HG03066 (cell line): Measurements from ENCODE around the gene OR2W3.

Source experiments
- ATAC-seq: cut with Tn5 transposase; IDR thresholded peaks from one replicate; pipeline ENCODE4 v1.9.1; 2021; ENCODE audit warnings: low read depth; ENCODE audit not compliant: unreplicated experiment

OR2W3 gene

GRCh38 chr1:247895163-247895637, at the start of gene OR2W3:
TSS of gene OR2W3 (plus strand) at chr1:247895587. CDS start at chr1:247895587, 0 bp downstream.
- ATAC-seq = no peak

GRCh38 chr1:247845693-247846017, 49.7 kb upstream of the OR2W3 start:
- ATAC-seq = no peak

GRCh38 chr1:247848346-247848745, 47.0 kb upstream of the OR2W3 start:
- no peak for ATAC-seq

GRCh38 chr1:247849616-247850015, 45.8 kb upstream of the OR2W3 start:
- ATAC-seq = no peak

- no peak for ATAC-seq
Observed at GRCh38 chr1:247854899-247855545, 40.4 kb upstream of the OR2W3 start.

GRCh38 chr1:247855911-247856310, 39.5 kb upstream of the OR2W3 start:
- ATAC-seq = no peak

GRCh38 chr1:247857069-247857984, 38.1 kb upstream of the OR2W3 start, which contains the start of gene TRIM58:
TSS of gene TRIM58 (plus strand) at chr1:247857187. CDS start at chr1:247857247, 60 bp downstream.
- ATAC-seq = no peak

GRCh38 chr1:247857985-247858619, 37.3 kb upstream of the OR2W3 start:
- no peak for ATAC-seq

GRCh38 chr1:247862756-247863155, 32.6 kb upstream of the OR2W3 start:
- no peak for ATAC-seq

GRCh38 chr1:247864644-247865043, 30.7 kb upstream of the OR2W3 start:
- ATAC-seq = no peak

- ATAC-seq = no peak
Observed at GRCh38 chr1:247865416-247865815, 30.0 kb upstream of the OR2W3 start.

GRCh38 chr1:247883346-247883745, 12.0 kb upstream of the OR2W3 start:
- ATAC-seq = no peak

GRCh38 chr1:247884797-247885413, 10.5 kb upstream of the OR2W3 start:
- no peak for ATAC-seq

- no peak for ATAC-seq
Observed at GRCh38 chr1:247895976-247896375, 589 bp downstream of the OR2W3 start.

GRCh38 chr1:247904122-247904521, 8.7 kb downstream of the OR2W3 start:
- no peak for ATAC-seq

GRCh38 chr1:247905181-247905580, 9.8 kb downstream of the OR2W3 start:
- ATAC-seq = no peak

- ATAC-seq = no peak
Observed at GRCh38 chr1:247905910-247906503, 10.6 kb downstream of the OR2W3 start.

- ATAC-seq = no peak
Observed at GRCh38 chr1:247906504-247907047, 11.2 kb downstream of the OR2W3 start.

GRCh38 chr1:247908766-247909165, 13.4 kb downstream of the OR2W3 start:
- ATAC-seq = no peak

- ATAC-seq = no peak
Observed at GRCh38 chr1:247913786-247914185, 18.4 kb downstream of the OR2W3 start.
